Stimulated activated CD8-positive, alpha-beta memory T cell treated with anti-CD3 and anti-CD28 coated beads, Interleukin-4, amount 100 ng/mL, for 24 hours (primary cell): ENCODE measurements around the gene DLG2.

Experiments
- DNase-seq: peaks from one replicate; pipeline ENCODE4 v3.0.0-alpha.2; 2020; ENCODE audit warnings: low read depth

Gene DLG2

DNA sequence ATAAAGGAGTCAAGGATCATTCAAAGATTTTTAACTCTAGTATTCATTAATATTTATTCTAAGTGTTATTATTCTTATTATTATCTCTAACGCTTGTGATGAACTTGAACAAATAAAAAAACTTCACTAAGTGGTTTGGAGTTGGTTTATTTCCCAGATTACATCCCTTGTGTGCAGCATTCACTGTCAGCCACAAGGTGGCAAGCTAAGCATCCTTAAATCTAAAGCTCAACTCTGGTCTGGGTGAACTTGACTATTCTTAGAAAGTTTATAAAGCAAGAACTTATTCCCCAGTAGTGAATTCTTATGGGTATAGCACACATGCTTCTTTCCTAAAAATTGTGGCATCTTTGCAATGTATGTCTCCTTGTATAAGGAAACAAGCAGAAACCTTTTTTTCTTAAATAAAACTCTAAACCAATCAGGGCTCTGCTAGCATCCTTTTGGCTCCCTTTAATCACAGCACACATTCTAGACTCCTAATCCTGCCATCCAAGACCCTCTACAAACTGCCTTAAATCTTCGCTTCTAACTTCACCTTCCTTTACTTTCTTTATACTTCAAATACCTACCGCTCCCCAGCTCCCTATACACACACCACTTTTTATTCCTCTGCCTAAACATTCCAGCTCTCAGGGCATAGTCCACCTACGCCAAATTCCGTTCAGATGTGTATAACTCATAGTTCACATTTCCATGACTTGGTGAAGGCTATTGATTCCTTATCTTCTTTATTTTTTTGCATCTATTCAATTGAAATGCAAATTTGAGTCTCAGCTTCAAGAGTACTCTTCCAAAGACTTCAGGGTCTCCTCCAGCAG, 1068.8 kb downstream of the DLG2 start:
- no peak for DNase-seq

- DNase-seq: no peak
Measured at GRCh38 chr11:84552791-84553190, 1074.4 kb downstream of the DLG2 start.

DNA sequence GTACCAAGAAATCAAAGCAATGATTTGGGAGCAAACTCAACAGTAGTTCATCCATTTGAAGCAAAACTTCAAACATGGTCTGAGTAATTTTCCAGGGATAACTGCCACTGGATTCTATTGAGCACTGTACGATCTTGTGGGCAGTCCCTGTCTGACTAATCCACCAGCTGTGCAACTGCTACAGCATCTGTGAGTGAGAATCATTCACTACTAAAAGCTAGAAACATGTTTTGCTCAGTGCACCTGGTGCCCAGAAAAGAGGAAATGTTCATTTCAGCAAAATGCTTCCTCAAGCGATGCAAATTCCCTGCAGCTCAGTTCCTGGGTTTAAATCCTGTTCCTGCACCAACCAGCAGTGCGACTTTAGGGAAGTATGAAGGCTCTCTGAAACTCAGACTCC, 1077.9 kb downstream of the DLG2 start:
- no peak for DNase-seq

DNA sequence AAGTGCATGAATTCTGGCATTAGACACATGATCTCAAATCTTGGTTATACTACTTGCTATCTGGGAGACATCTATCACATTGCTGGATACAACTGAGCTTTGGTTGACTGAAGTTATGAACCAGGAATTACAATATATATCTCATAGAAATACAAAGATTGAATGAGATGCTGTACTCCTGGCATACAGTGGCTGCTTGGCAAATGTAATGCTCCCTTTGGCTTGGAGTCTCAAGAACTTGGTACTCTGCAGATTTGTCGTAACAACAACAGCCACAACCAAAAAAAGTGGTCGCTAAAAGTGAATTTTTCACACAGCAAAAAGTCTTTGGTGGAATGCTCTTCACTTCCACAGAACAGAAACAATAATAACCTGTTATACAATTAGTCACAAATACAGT, 1082.6 kb downstream of the DLG2 start:
- DNase-seq: no peak

DNA sequence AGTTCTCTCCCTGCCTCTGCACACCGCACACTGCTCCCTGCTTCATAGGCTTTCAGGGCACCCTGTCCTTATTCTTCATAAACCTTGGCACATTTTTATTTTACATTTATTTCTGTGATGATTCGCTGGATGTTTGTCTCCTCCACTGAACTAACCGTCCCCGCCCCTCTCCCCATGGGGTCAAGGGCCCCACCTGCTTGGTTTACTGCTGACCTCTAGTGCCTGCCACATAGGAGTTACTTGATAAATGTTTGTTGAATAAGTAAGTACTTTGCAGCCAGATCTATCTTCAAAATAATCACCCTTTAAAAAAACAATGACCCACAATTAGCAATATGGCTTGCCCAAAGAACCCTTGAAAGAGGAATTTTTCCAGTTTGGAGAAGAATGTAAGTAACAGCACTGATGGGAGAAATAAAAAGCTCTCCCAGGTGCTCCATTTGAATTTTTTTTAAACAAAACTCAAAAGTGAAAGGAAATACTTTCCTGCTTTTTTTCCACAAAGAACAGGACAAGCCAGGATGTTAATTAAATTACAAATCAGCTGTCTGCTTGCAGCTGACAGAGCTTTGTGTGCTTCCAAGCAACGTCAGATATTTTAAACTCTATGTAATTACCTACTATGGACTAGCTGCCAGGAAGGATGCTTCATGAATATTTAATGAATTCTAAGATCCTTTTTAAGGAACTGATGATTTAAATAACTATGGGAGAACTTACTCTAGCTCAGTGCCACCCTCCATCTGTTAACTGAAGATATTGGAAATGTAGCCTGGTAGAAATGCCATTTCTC, 1083.6 kb downstream of the DLG2 start:
- no peak for DNase-seq

GRCh38 chr11:84541731-84542340, 1085.3 kb downstream of the DLG2 start:
- no peak for DNase-seq

- no peak for DNase-seq
Measured at GRCh38 chr11:84536456-84536855, 1090.7 kb downstream of the DLG2 start.

DNA sequence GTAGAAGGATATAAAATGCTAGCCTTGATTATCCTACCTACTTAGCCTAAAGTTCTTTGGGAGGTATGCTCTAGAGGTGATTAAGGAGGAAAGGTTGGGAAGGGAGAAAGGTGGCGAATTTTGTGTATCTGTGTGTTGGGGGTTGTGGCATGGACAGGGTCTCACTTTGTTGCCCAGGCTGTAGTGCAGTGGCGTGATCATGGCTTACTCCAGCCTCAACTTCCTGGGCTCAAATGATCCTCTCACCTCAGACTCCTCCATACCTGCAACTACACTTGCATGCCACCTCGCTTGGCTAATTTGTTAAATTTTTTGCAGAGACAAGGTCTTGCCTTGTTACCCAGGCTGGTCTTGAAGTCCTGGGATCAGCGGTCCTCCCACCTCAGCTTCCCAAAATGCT, 1094.8 kb downstream of the DLG2 start:
- DNase-seq: no peak

- no peak for DNase-seq
Measured at GRCh38 chr11:84526250-84526649, 1100.9 kb downstream of the DLG2 start.

- DNase-seq: no peak
Measured at GRCh38 chr11:84524422-84525051, 1102.6 kb downstream of the DLG2 start.

DNA sequence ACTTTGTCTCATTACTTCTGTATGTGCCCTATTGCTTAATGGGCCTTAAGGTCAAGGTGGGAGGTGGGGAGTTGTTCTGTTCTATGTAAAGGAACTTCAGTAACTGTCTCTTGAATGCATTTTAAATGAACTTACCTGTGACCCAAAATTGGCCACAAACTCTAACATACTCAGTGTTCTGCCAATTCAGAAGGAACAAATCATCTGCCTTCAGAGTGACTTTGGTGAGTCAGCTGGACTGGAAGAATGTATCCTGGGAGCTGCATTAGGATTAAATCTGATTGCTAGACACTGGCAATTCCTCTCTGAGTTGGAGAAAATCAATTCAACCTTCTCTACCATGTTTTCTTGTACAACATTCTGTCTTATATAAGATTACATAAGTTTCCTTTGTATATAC, 1104.8 kb downstream of the DLG2 start:
- no peak for DNase-seq

DNA sequence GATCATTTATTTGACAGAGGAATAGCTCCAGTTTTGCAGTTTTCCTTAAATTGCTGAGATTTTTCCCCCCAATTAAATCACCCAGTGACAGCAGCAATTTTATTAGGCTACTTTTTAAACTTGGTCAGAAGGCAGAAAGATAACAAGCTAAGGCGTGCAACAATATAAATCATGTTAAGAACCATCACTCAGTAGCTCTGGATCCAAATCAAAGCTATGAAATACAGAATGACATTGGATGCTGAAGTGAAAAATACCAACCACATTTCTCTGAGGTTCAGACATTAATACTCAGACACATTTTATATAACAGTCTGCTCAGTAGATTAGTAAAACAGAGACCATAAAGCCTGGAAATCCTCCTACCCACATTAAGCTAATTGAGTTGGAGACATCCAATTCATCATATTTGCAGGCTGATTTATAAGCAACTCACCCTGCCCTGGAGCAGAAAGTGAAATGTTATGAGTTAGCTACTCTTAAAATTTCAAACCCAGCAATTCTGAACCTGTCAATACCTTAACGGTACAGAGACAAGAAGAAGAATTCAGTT, 1108.4 kb downstream of the DLG2 start:
- DNase-seq: no peak

DNA sequence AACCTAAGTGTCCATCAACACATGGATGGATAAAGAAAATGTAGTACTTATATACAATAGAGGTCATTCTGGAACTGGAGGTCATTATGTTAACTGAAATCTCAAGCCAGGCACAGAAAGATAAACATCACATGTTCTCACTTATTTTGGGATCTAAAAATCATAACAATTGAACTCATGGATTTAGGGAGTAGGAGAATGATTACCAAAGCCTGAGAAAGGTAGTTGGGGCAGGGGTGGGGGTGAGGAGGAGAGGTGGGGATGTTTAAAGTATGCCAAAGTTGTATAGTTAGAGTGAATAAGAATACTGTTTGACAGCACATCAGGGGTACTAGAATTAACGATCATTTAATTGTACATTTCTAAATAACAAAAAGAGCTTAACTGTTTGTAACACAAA, 1112.7 kb downstream of the DLG2 start:
- DNase-seq: no peak

- no peak for DNase-seq
Measured at GRCh38 chr11:84503503-84503902, 1123.6 kb downstream of the DLG2 start.

DNA sequence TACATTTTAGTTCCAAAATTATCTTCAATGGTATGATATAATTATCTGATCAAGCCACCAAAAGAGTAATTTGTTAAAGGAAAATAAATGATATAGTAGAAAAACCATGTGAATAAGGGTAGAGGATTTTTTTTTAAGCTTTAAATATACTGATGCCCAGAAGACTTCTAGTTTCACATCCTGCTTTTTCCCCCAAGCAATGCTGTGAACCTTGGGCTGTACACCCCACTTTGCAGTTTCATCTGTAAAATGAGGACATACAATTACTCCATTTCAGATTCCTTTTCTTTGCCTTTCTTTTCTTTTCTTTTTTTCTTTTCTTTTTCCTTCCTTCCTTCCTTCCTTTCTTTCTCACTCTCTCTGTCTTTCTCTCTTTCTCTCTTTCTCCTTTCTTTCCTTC, 1125.4 kb downstream of the DLG2 start:
- DNase-seq: no peak

- no peak for DNase-seq
Measured at GRCh38 chr11:84497981-84498411, 1129.1 kb downstream of the DLG2 start.

DNA sequence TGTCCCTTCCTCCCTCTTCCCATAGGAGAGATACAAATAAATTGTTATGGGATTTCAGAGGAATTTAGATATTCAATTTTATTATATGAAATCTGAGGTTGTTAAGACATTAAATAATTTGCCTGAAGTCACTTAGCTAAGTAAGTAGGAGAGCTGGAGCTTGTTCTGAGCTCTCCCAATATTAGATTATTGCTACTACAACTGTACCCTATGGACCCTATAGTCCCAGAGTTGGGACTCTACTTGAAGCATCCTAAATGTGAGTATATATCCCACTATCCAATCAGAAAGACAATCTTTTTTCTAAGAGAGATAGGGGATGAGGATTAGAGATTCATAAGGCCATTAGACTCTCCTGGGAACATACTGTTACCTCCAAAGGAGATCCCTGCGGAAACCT, 1130.0 kb downstream of the DLG2 start:
- no peak for DNase-seq

GRCh38 chr11:84496122-84496521, 1131.0 kb downstream of the DLG2 start:
- no peak for DNase-seq

DNA sequence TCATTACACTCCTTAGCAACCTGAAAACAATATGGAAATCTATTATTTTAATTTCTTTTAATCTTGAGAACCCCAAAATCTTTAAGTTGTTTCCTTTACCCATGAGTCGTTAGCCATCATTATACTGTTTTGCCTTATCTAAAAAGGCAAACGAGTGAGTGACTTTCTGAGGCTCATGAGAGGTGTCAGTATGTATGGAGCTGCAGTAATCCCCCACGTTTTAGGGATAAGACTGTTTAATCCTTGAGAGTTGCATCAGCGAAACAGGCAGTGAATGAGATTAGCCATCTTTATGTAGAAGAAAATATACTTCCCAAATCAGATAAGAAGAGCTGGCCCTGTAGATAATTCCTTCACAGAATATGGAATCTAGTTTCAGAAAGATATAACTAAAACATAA, 1147.0 kb downstream of the DLG2 start:
- DNase-seq: no peak

DNA sequence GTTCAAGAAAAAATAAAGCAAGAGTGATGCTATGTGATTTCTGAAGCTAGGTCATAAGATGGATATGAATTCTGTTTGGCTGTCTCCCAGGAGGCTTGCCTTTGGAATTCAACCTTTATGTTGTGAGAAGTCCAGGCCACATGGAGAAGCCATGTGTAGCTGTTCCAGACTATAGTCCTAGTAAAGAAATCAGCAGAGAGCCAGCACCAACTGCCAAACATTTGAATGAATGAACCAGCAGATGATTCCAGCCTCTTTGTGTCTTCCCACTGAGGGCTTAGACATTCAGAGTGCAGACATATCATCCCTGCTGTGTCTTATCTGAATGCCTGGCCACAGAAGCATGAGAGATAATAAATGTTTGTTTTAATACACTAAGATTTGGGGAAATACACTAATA, 1150.6 kb downstream of the DLG2 start:
- DNase-seq: no peak

GRCh38 chr11:84471501-84471900, 1155.6 kb downstream of the DLG2 start:
- DNase-seq: no peak

DNA sequence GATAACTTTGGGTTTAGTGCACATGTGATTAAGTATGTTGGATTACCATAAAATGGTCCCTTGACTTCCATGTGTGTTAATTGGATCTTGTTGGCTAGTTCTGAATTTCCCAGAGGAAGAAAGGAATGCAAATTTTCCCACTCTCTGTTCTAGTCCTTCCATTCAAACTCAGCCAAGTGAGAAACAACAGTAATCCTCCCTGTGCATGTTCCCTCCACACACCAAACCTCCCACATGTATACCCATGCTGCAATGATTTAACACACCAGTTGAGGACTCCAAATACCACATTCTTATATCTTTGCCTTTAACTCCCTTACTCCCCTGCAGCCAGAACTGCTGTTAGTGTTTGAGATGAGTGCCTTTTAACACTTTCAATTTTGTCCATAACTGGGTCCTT, 1158.9 kb downstream of the DLG2 start:
- no peak for DNase-seq
